ENCODE measurements around the gene ASS1.
"Not testable (repeated sequence)": the region's sequence is repeated elsewhere in the genome, so short reads cannot be mapped to it uniquely, and the experiment has no call there.

The ASS1 gene

DNA sequence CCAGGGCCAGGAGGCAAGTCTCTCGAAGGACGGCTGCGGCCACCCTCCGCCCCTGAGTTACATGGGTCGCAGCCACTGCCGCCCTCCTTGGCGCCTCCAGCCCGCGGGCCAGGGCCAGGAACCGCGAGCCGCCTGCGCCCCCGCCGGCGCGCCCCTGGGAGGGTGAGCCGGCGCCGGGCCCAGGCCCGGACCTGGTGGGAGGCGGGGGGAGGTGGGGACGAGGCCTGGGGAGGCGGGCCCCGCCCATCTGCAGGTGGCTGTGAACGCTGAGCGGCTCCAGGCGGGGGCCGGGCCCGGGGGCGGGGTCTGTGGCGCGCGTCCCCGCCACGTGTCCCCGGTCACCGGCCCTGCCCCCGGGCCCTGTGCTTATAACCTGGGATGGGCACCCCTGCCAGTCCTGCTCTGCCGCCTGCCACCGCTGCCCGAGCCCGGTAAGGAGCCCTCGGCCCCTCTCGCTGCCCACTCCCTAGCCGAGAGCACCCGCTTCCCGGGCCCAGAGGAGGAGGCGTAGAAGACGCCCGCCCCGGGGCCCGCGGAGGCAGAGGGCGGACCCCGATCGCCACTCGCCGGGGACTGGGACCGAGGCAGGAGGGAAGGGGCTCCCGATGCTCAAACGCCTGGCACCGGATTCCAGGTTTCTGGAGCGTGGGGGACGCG, at the start of gene ASS1:
TSS of gene ASS1 (plus strand) at position 397 of the 657 bp plus-strand sequence. CDS start 7,268 bp downstream, outside the sequence.
- FAIRE-seq: no peak

DNA sequence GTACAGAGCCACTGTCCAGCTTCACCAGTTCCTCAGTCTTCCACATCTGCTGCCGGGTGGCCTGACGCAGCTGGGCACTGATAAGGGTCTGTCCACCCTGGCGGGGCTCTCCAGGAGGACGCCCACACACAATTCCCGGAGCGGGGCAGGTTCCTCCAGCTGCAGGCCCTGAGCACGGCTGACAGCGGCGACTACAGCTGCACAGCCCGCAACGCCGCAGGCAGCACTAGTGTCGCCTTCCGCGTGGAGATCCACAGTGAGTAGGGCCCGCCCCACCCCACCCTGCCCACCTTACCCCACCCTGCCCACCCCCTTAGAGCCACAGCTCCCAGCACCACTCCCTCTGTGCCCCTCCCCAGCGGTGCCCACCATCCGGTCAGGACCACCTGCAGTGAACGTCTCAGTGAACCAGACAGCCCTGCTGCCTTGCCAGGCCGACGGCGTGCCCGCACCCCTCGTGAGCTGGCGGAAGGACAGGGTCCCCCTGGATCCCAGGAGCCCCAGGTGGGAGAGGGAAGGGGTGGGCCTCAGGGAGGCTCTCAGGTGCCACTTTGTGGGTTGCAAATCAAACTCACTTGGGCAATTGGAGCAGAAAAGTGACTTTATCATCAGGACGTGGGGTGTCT, 48.8 kb upstream of the ASS1 start:
- no peak for FAIRE-seq

GRCh38 chr9:130396581-130396980, 48.2 kb upstream of the ASS1 start:
- FAIRE-seq: no peak

DNA sequence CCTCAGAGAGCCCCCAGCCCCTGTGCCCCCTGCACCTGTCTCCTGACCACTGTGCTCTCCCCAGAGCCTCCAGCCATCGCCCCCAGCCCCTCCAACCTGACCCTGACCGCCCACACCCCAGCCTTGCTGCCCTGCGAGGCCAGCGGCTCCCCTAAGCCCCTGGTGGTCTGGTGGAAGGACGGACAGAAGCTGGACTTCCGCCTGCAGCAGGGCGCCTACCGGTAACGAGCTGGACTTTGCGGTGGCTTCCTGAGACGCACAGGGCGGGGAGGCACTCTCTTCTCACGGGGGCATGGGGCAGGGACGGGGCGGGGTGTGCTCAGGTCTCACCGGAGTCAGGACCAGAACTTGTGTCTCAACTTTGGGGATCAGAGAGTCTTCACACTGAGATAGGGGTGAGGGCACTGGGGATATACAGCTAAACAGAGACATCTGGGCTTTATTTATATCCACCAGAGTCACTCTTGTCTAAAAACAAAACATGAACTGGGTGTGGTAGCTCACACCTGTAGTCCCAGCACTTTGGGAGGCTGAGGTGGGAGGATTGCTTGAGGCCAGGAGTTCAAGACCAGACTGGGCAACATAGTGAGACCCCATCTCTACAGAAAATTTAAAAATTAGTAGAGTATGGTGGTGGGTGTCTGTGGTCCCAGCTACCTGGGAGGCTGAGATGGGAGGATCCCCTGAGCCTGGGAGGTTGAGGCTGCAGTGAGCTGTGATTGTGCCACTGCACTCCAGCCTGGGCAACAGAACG, 46.1 kb upstream of the ASS1 start:
- no peak for FAIRE-seq

- FAIRE-seq: no peak
Measured at GRCh38 chr9:130399768-130400167, 45.0 kb upstream of the ASS1 start.

DNA sequence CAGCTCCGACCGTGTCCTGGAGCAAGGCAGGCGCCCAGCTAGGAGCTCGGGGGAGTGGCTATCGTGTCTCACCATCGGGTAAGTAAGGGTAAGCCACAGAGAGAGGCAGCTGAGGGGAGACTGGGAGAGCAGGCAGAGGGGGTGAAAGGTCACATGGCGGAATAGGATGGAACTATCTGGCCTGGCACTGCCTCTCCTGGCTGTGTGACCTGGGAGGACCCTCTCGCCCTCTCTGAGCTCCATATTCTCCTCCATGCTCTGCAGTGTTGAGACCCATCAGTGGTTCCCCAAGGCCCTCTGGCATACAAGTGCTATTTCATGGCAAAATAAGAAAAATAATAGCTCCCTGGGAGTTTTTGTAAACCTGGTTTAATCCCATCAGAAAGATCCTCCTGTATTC, 43.9 kb upstream of the ASS1 start:
- no peak for FAIRE-seq

- not testable (repeated sequence) for FAIRE-seq
Measured at GRCh38 chr9:130401742-130402141, 43.0 kb upstream of the ASS1 start.

DNA sequence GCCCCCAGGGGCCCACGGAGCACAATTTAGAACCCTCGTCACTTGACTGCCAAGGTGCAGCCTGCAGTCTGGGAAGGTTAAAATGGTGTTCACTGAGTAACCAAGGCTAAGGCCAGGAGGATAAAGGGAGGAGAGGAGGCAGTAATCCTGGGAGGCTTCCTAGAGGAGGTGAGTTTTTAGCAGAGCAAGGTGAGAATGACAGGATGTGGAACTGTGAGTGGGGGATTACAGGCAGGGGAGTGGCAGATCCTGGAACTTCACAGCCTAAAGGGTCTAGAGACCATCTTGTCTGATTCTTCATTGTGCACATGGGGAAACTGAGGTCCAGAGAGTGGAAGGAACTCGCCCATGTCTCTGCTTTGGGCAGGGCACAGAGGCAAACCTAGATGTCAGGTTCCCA, 42.5 kb upstream of the ASS1 start:
- no peak for FAIRE-seq

DNA sequence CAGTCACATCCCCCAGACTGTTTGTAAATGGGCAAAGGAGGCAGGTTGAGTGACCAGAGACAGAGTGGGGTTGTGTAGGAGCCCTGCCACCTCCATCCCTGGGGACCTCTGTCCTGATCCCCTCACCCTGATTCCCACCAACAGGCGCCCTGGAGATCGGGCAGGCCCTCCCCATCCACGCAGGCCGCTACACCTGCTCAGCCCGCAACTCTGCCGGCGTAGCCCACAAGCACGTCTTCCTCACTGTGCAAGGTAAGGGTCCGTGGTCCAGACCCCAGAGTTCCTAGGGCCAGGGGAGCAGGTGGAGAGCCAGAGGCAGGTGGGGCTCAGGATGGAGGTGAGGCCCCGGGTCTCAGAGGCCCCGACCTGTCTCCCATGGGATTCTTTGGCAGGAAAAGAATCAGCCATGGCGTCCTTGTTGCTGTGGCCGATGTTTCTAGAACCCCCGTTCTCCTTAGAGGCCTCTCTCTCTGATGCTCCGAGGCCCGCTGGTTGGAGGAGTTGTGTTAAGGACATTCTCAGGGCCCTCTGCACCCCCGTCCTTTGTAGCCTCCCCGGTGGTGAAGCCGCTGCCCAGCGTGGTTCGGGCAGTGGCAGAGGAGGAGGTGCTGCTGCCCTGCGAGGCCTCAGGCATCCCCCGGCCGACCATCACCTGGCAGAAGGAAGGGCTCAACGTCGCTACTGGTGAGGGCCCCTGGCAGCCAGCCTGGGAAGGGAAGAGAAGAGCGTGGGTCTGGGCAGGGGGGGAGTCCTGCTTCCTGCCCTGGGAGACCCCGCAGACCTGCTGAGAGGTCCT, 41.9 kb upstream of the ASS1 start:
- no peak for FAIRE-seq

DNA sequence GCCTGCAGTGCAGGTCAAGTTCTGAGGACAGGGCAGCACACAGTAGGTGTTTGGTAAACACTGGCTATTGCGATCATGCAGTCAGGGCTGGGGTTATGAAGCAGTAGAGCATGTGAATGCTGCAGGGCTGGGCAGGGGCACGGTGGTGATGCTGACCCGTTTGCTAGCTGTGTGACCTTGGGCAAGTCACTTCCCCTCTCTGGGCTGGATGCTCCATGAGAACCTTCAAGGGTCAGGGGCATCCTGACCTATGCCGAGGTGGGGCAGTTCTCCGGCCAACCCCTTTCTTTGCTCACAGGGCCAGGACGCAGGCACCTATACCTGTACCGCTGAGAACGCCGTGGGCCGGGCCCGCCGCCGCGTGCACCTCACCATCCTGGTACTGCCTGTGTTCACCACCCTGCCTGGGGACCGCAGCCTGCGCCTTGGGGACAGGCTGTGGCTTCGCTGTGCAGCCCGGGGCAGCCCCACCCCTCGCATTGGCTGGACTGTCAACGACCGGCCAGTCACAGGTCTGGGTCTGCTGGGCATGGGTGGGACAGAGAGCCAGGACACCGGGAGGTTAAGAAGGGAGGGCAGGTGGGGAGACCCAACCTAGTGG, 39.0 kb upstream of the ASS1 start:
- FAIRE-seq: no peak

DNA sequence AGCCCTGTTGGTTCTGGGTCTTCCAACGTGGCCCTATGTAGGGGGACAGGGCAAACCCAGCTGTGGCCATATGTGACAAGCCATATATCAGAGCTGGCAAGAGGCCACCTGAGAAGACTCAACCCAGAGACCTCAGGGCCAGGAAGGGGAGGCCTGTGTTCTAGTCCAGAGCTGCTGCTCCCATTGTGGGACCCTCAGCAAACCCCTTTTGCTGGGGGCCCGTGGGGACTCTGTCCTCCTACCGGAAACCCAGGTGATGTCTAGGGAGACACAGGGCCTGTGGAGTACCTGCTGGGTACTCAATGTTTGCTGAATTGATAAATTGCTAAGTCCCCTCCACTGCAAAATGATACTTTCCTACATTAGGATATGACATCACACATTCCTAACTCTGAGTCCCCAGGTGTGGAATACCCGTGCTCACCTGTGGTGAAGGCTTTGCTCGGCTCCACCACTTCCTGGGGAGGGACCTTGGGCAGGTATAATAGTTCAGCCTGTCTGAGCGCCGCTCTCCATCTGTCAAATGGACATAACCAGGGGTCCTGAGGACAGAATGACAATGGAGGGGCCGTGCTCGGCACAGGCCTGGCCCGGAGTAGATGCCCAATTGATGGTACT, 38.4 kb upstream of the ASS1 start:
- FAIRE-seq: no peak

- FAIRE-seq: no peak
Measured at GRCh38 chr9:130407916-130408663, 36.7 kb upstream of the ASS1 start.

DNA sequence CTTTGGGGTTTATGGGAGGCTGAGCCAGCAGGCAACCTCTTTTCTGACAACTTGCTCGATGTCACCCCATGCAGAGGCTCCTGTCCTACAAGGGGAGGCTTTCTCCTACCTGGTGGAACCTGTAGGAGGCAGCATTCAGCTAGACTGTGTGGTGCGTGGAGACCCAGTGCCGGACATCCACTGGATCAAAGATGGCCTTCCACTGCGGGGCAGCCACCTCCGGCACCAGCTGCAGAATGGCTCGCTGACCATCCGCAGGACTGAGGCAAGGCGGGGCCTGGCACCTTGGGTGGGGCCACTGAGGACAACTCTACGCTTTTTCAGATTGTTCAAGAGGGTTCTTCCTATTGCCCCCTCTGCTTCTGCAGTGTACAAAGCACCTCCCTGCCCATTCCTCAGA, 36.1 kb upstream of the ASS1 start:
- no peak for FAIRE-seq

GRCh38 chr9:130409246-130409645, 35.5 kb upstream of the ASS1 start:
- no peak for FAIRE-seq

- no peak for FAIRE-seq
Measured at GRCh38 chr9:130410443-130410842, 34.3 kb upstream of the ASS1 start.

- FAIRE-seq: no peak
Measured at GRCh38 chr9:130411566-130411915, 33.2 kb upstream of the ASS1 start.

- FAIRE-seq: no peak
Measured at GRCh38 chr9:130414081-130414731, 30.6 kb upstream of the ASS1 start.

GRCh38 chr9:130414910-130415746, 29.6 kb upstream of the ASS1 start:
- no peak for FAIRE-seq

GRCh38 chr9:130417602-130418001, 27.2 kb upstream of the ASS1 start:
- no peak for FAIRE-seq

DNA sequence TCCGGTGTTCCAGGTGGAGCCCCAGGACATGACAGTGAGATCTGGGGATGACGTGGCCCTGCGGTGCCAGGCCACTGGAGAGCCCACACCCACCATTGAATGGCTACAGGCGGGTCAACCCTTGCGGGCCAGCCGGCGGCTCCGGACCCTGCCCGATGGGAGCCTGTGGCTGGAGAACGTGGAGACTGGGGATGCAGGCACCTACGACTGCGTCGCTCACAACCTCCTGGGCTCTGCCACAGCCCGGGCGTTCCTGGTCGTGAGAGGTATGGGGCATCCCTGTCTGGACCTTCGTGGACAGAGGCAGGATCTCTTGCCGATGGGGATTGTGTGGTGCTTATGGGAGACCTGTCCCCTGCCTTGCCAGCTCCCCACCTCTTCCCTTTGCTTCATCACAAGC, 26.0 kb upstream of the ASS1 start:
- no peak for FAIRE-seq
